Activated naive CD8-positive, alpha-beta T cell treated with anti-CD3 and anti-CD28 coated beads, Interleukin-2, amount 50 U/mL, for 16 hours (primary cell): ENCODE results near the gene ORM1.

Experiments
- DNase-seq: peaks from one replicate; pipeline ENCODE4 v3.0.0-alpha.2; 2020; ENCODE audit warnings: low read depth, low spot score

The ORM1 gene

DNA sequence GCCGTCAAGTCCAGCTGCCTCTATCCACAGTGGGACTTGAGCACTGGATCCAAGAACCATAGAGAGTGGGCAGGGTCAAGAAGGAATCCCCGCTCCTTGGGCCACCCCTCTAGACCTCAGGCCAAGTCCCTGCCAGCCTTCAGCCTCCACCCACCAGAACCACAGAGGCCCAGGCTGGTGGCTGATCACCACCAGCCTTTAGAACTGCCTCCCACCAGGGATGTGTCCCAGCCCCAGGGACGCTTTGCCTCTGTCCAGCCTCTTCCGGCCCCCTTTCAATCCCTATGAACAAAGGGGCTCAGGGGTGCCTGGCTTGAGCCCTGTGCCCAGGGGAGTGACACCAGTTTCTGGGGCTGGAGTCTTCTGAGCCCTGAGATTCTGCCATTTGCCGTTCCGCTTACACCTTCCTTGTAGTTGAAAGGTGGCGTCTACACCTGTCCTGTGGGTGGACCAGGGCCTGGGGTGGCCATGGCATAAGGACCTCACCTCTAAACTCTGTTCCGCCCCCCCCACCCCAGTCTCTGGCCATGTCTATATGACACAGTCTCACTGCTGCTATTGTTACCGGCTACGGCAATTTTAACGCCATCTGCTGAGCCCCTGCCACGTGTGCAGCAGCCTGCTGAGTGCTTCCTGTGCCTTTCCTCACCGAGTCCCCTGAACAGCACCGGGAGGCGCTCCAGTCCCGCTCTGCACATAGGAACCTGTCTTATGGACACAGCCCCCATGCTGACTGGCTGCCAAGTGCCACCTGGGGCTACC, 35.7 kb upstream of the ORM1 start:
- DNase-seq, result no peak

DNA sequence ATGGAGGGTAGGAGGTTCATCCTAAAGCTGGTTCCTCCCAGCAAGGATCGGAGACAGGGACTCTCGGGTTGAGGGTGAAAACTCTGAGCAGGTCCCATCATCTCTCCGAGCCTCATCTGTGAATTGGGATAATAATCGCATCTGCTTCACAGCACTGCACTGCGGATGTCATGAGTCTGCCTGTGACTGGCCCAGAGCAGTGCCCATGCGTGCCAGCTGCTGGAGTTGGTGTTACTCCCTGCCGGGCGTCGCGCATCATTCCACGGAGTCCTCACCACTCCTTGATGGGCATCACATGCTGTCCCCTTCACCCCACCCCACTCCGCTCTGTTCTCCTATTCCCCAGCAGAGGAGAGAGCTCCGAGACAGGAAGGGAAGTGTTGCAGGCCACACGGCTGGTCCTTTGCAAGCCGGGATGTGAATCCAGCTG, 35.1 kb upstream of the ORM1 start:
- DNase-seq, result no peak

DNA sequence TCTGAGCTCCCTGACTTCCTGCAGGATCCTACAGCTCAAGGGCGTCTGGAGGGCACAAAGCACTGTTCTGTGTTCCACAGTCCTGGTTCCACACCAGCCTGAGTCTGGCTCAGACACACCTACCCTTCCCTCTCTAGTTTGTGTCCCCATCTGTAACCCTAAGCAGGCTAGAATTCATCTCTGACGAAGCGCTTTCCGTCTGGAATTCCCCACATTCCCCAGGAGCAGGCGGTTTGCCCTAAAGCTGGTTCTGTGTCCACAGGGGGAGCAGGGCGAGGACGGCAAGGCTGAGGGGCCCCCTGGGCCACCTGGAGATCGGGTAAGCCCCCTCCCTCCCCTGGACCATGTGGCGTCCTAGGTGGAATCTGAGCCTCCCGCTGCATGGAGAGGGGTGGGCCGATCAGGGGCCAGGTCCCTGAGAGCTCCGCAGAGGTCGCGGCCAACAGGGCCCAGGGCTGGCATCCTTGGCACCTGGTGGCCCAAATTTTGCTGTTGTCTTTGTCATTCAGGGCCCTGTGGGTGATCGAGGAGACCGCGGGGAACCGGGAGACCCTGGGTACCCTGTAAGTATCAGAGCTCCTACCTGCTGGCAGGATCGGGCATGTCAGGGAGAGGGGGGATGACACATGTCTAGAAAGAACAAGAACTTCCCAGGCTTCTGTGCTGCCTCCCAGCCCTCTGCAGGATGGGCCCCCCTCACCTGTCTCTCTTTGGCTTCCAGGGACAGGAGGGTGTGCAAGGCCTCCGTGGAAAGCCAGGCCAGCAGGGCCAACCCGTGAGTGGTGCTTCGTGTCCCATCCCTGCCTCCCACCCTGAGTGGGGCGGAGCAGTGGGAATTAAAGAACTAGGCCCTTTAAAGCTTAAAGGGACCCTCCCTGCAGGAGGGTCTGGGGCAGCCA, 34.5 kb upstream of the ORM1 start:
- no peak for DNase-seq

DNA sequence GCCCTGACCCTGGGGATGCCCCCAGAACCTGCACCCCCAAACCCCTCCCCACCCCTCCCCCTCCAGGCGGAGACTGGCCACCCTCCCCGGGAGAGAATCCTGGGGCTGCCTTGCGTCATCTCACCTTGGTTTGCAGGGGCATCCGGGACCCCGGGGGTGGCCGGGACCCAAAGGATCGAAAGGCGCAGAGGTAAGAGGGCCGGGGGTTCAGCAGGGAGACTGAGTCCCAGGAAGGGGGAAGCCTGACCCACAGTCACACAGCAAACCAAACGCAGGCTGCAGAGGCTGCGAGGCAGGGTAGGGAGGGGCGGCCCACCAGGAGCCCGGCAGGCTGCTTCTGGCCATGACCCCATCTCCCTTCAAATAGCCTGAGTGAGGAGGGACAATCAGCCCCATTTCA, 33.8 kb upstream of the ORM1 start:
- no peak for DNase-seq

DNA sequence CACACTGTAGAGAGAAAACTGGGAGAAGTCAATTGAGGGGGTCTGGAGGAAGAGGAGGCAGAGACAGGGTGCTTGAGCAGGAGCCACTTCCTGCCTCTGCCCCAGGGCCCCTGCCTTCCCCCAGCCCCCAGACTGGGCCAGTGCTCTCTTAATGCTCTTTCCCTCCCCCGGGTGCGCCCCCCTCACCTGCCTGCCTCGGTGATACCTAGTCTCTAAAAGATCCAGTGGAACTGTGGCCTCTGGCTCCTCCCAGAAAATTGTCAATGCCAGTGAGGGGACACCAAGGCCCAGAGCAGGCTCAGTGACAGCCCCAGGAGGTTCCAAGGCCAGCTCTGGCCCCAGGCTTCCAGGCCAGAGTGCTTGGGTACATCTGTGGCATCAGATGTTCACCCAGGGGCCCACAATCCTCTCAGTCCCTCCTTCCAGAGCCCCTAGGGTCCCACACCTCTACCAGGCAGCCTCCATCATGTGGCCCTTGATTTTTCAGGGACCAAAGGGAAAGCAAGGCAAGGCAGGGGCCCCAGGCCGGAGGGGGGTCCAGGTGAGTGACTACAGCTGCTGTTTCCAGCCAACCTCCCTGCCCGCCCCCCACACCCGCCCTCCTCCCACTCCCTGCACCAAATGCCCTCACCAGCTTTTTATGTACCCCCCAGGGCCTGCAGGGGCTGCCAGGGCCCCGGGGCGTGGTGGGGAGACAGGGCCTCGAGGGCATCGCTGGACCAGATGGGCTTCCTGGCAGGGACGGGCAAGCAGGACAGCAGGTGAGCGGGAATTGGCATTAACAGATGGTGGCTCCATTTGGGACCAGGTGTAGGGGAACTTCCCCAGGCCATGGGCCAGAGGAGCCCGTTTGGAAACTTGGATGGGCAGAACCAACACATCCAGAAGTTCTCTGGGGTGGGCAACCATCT, 33.1 kb upstream of the ORM1 start:
- no peak for DNase-seq

DNA sequence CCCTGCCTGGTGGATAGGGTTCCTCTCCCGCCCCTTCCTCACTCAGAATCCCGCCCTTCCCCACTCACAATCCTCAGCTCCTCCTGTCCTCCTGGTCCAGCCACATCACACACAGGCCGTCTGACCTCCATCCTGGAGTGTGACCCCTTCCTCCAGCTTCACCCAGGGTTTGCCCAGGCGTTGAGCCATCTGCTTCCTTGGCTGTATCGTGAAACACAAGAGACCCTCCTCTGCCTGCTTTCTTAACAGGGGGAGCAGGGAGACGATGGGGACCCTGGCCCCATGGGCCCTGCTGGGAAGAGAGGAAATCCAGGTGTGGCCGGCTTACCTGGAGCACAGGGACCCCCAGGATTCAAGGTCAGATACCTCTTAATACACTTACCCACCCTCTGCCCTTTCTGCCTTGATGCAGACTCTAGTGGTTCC, 32.3 kb upstream of the ORM1 start:
- DNase-seq, result no peak

DNA sequence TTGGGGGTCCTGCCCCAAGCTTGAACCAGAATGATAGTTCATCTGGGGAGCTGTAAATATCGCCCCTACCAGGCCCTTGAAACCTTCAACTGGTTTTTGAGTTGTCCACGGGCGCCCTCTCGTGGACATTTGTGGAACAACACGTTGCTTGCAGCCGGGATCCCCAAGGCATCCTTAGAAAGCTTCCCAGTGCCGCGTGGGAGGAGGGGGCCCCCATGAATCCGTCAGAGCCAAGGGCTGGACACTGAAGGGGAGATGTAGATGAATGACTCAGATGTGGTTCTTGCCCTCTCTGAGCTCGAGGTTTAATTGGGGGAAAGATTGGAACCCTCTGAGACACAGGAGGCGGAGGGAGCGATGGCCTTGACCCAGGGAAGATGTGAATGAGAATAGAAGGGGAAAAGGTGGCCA, 31.8 kb upstream of the ORM1 start:
- peak; percentile 36 for DNase-seq

DNA sequence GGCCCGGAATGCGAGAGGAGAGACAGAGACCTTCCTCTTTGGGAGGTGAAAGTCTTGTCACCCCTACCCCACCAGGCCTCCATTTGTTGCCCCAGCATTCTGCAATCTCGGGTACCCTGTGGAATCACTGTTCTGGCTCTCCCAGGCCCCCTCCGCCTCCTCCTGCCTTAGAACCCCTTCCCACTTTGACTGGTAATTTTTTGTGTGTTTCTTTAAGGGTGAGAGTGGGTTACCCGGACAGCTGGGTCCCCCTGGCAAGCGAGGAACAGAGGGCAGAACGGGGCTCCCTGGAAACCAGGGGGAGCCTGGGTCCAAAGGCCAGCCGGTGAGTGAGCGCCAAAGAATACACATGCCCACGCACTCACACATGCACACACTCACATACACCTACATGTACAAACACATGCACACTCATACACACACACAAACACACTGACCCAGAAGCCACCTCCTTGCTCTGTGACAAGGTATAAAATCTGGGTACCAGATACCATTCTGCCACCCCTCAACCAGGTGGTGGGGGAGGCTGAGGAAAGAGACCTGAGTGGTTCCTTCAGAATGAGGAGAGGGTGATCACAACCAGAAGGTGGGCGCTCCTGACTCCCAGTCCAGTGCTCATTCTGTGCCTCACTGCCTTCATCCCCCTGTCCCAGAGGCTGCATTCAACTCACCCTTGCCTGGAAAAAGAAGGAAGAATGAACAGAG, 30.9 kb upstream of the ORM1 start:
- no peak for DNase-seq

DNA sequence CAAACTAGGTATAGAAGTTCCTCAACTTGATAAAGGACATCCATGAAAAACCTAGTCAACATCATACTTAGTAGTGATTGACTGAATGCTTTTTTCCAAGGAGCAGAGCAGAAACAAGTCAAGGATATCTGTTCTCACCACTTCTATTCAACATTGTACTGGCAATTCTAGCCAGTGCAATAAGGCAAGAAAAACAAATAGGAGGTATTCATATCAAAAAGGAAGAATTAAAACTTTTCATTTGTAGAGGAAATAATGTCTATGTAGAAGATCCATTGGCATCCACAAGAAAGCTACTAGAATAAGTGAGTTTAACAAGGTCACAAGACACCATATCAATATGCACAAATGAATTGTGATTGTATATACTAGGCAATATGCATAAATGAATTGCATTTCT, 28.2 kb upstream of the ORM1 start:
- DNase-seq, result no peak

DNA sequence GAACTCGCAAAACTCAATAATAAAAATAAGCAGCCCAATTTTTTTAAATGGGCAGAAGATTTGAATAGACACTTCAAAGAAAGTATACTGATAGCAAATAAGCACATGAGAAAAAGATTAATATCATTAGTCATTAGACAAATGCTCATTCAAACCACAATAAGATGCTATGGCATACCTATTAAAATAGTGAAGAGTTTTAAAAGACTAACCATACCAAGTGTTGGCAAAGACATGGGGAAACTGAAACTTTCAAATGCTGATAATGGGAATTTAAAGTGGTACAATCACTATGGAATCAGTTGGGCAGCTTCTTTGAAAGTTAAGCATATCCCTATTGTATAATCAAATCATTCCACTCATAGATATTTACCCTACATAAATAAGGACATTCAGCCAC, 26.6 kb upstream of the ORM1 start:
- DNase-seq, result no peak

DNA sequence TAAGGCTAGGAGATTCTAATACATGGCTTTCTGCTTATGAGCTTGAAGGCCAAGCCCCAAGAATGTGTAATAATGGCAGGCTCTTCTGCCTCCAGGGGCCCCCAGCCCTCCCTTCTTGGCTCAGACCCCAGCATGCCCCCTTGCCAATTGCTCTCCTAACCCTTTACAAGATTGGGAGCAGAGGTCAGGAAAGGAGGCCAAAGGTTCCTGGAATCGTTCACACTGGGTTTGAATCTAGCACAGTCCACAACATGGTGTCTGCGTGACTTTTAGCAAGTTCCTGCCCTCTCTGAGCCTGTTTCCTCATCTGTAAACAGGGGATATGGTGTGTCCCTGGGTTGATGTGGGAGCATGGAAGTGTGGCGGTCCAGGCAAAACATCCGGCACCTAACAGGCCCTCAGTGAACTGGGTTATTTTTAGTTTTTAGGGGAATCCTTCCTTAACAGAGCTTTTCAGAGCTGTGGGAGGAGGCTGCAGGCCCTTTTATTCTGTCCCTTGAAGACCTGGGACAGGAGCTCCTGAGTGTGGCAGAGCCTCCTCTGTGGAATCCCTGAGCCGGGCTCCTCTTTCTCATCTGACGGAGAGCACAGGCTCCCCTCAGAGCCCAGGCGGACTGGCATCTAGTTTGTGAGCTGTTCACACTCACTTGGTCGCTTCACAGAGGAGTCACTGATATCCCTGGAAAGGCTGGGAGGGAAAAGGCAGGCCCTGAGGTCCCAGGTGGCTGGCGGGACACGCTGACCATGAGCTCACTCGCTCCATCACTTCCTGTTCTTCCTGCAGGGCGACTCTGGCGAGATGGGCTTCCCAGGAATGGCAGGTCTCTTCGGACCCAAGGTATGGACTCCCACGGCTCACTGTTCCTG, 23.4 kb upstream of the ORM1 start:
- no peak for DNase-seq

DNA sequence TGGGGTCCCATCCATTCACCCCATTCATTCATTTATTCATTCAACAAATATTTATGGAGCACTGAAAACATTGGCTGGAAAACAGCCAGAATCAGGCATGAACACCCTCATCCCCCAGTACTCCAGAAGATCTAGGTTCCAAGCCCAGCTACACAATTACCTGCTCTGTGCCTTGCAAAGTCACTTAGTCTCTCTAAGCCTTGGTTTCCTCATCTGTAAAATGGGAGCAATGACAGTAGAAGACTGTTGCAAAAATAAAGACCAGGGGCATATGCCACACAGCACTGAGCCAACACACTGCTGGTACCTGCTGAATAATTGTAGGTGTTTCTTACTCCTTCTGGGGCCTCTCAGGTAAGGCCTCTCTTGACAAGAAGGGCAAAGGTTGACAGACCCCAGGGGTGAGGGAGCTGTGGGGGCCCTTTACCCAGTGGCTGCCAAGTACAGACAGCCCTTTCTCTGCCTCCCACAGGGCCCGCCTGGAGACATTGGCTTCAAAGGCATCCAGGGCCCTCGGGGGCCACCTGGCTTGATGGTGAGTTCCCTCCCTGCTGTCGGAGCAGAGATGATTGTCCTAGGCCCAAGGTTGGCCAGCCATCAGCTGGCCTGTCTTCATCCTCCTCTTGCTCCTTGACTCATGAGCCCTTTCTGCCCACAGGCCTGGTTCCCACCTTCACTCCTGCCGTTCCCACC, 22.6 kb upstream of the ORM1 start:
- no peak for DNase-seq

DNA sequence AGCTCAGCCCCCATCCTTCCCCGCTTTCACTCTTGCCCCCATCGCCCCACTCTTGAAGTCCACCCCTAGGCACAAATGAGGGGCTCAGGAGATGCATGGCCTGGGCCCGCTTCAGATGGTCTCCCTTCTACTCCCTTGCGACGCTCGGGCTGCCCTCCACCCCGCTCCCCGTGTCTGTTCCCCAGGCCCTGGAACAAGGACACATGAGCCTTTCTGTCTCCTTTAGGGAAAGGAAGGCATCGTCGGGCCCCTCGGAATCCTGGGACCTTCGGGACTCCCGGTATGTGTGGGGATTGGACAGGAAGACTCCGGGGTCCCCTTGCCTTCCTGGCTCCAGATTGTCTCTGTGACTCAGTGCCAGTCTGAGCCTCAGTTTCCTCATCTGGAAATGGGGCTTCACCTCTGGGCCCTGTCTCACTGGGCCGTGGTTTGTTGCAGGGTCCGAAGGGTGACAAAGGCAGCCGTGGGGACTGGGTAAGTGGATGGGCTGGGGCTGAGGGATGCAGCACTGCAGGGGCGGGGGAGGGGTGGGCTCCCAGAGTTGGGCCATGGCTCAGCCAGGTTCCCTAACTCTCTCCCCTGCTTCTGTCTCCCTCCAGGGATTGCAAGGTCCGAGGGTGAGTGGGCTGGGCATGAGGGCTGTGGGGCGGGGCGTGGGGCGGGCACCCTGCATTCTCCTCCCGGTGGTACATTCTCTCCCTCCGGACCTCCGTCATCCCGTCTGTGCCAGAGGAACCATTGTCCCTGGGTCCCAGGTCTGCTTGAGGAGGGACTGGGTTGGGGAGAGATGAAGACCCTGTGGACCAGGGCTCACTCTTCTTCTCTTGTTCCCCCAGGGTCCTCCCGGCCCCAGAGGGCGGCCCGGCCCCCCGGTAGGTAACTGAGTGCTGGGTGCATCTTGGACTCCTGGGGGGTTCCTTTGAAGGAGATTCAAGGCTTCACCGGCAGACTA, 21.8 kb upstream of the ORM1 start:
- no peak for DNase-seq

DNA sequence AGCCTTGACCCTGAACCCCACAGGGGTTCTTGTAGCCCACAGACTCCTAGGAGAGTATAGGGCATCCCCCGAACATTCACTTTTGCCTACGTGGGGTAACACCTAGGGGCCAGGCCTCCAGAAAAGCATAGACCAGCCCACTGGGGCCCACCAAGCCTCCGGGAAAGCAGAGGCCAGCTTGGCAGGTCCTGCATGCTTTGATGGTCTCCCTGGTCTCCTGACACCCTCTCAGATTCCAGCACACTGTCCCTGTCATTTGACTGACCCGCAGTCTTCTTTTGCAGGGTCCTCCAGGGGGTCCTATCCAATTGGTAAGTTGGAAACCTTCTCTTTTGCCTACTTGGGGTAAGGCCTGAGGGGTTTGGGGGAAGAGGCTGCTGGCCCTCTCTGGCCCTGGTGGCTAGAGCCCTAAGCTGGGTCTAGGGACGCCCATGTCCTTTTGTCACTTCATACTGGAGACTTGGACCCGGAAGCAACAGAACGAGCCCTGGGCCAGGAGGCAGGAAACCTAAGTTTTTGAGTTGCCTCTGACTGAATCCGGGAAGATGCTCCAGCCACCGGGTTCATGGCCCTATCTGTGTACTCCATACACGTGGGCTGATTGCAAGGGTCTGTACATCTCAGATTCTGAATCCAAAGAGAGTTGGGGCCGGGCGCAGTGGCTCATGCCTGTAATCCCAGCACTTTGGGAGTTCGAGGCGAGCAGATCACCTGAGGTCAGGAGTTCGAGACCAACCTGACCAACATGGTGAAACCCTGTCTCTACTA, 20.9 kb upstream of the ORM1 start:
- DNase-seq, result no peak

DNA sequence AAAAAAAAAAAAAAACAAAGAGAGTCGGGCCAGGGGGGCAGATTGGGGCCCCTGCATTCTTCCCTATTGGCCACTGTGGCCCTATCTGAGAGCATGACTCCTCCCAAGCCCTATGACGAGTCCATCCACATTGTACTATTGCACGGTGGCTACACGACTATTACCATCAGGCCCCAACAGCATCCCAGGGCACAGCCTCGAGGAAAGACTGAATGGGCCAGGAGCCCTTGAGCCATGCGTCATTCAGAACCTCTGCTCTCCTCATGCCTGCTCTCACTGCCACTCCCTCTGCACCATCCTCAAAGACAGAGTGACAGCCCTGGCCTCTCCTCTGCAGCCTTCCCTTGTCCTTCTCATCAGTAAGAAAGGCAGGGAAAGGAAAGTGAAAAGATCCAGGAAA, 20.2 kb upstream of the ORM1 start:
- DNase-seq, result no peak

DNA sequence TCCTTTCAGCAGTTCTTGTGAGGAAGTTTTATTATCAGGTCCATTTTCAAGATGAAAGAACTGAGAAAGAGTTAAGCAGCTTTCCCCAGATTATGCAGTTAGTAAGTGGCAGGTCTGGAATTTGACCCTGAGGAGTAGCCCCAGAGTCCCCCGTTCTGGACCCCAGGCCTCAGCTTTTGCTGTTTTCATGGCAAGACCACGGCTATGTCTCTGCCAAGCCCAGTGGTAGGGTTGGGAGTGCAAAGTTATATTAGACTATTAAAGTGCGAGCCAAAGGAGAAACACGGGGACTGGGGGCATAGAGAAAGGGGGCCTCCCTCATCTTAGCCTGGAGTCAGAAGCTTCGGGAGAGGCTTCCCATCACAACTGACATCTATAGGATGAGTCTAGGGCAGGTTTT, 19.3 kb upstream of the ORM1 start:
- DNase-seq, result no peak

DNA sequence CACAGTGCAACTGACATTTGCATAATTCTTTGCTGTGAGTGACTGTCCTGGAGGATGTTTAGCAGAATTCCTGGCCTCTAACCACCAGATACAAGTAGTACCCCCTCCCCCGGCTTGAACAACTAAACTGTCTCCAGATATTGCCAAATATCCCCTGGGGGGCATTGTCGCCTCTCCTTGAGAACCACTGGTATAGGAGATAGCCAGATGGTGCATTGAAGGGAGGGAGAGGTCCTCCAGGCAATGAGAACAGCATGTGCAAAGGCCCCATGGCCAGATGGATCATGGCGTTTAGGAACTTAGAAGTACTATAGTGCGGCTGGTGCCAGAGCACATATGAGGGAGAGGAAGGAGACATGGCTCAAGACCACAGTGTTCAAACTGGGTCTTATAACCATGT, 18.9 kb upstream of the ORM1 start:
- DNase-seq, result no peak
